Panc1 (cell line): ENCODE data around the gene GPRIN2.

Experiments used
- CTCF ChIP-seq: fragments of 450-650 bp; IDR thresholded peaks from 2 replicates; pipeline ENCODE4 v1.5.1; 2017; ENCODE audit warnings: mild to moderate bottlenecking
- POLR2AphosphoS5 ChIP-seq: IDR thresholded peaks from 2 replicates; pipeline ENCODE4 v1.6.1; 2012; ENCODE audit warnings: mild to moderate bottlenecking, low read depth, low read length, moderate library complexity
- SIN3A ChIP-seq: IDR thresholded peaks from 2 replicates; pipeline ENCODE4 v1.6.1; 2012; ENCODE audit warnings: low read depth, mild to moderate bottlenecking, low read length, moderate library complexity, borderline replicate concordance; ENCODE audit not compliant: insufficient read depth
- TCF7L2 ChIP-seq: IDR thresholded peaks from 2 replicates; pipeline ENCODE4 v1.6.1; 2011; ENCODE audit warnings: mild to moderate bottlenecking, low read depth, low read length, inconsistent platforms

GRCh38 chr10:46524472-46525176 lies 31.8 kb downstream of the GPRIN2 start:
- no peak for TF ChIP-seq CTCF
- peak; percentile 50; the same call in 1 of the 2 replicates for TF ChIP-seq POLR2AphosphoS5
- TF ChIP-seq SIN3A = no peak
- peak; percentile 87 for TF ChIP-seq TCF7L2
